ENCODE measurements around the gene PFKL. TPM values are rescaled to one million over a fixed set of nuclear protein-coding genes. Genes with fewer than 3 reads are reported as not detected.

Gene PFKL
- total RNA-seq, 1 donor from 2014 or later = 129 TPM

DNA sequence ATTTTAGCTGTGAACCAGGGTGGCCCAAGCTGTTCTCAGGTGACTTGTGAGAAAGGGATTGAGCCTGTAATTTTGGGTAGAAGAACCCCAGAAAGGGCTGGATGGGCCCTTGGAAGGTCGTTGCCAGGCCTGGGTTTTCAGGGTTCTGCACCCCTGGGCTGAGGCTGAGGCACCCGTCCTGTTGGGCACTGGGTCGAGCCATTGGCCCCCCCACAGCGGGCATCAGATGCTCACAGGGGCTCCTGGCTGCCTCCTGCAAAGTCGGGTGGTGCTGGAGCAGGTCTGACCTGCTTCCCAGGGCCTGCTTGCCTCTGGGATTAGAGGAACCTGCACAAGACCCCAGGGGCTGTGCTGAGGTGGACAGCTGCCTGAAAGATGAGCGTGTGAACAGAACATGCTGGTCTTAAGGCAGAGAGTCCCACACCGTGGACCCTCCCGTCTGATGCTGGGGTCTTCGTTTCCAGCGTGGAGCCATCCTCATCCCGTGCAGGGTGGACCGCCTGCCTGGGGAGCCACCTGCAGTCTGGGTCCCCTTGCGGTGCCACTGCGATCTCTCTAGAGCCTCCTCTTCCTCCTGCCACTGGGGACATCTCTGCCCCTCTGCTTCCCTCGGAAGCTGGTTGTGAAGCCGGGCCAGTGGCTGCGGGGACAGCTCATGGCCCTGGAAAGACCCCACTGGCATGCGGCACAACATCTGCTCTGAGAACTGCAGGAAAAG lies 51.8 kb downstream of the PFKL start:
- Mint-ChIP-seq H3K27me3 (ENCODE audit: low read depth) (peaks cover 20% of the 10 kb centered on the region), H3K27ac (ENCODE audit: unreplicated experiment) (no peak overlapping the region), H3K4me3 (ENCODE audit: unreplicated experiment) (no peak overlapping the region), H3K4me1 (ENCODE audit: low read depth) (no peaks in the 10 kb centered on the region), H3K9me3 (ENCODE audit: low read depth) (no peaks in the 10 kb centered on the region), H3K36me3 (ENCODE audit: low read depth) (no peaks in the 10 kb centered on the region)
- DNase-seq (ENCODE audit: low spot score) = peak; percentile 91
- TF ChIP-seq, protein P1, sequence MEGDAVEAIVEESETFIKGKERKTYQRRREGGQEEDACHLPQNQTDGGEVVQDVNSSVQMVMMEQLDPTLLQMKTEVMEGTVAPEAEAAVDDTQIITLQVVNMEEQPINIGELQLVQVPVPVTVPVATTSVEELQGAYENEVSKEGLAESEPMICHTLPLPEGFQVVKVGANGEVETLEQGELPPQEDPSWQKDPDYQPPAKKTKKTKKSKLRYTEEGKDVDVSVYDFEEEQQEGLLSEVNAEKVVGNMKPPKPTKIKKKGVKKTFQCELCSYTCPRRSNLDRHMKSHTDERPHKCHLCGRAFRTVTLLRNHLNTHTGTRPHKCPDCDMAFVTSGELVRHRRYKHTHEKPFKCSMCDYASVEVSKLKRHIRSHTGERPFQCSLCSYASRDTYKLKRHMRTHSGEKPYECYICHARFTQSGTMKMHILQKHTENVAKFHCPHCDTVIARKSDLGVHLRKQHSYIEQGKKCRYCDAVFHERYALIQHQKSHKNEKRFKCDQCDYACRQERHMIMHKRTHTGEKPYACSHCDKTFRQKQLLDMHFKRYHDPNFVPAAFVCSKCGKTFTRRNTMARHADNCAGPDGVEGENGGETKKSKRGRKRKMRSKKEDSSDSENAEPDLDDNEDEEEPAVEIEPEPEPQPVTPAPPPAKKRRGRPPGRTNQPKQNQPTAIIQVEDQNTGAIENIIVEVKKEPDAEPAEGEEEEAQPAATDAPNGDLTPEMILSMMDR (IDR thresholded peaks at IDR 0.05) = no peak

DNA sequence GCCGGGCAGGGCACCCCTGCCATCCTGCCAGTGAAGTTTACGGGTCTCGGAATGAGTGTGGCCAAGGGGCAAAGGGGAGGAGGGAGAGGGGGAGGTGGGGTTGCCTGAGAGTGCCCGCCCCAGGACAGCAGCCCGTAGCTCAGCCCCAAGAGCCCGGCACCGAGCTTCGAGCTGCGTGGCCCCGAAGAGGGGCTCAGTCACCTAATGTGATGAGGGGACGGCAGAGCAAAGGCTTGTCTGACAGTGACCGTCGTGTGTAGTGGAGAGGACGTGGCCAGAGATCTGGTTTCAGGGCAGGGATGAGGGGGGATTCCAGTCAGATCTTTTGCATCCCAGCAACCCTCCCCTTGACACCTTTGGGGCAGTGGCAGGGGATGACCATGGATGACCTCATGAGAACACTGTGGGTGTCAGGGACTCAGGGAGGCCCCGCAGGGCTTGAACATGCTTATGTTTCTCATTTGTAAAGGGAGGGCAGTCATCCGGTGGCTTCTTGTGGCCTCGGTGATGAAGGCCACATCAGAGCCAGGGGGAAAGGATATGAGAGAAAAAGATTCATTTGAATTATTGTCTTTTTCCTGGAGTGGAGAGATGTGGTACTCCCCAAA lies 52.5 kb downstream of the PFKL start:
- TF ChIP-seq, protein P1 (IDR thresholded peaks at IDR 0.05) = no peak
- no peak overlapping the region for H3K27ac Mint-ChIP-seq (ENCODE audit: unreplicated experiment)
- no peak for DNase-seq (ENCODE audit: low spot score)
- no peak overlapping the region for H3K4me3 Mint-ChIP-seq (ENCODE audit: unreplicated experiment)
- no peaks in the 10 kb centered on the region for H3K9me3 Mint-ChIP-seq (ENCODE audit: low read depth)
- peaks cover 20% of the 10 kb centered on the region for H3K27me3 Mint-ChIP-seq (ENCODE audit: low read depth)
- no peaks in the 10 kb centered on the region for H3K4me1 Mint-ChIP-seq (ENCODE audit: low read depth)
- H3K36me3 Mint-ChIP-seq (ENCODE audit: low read depth) = no peaks in the 10 kb centered on the region

DNA sequence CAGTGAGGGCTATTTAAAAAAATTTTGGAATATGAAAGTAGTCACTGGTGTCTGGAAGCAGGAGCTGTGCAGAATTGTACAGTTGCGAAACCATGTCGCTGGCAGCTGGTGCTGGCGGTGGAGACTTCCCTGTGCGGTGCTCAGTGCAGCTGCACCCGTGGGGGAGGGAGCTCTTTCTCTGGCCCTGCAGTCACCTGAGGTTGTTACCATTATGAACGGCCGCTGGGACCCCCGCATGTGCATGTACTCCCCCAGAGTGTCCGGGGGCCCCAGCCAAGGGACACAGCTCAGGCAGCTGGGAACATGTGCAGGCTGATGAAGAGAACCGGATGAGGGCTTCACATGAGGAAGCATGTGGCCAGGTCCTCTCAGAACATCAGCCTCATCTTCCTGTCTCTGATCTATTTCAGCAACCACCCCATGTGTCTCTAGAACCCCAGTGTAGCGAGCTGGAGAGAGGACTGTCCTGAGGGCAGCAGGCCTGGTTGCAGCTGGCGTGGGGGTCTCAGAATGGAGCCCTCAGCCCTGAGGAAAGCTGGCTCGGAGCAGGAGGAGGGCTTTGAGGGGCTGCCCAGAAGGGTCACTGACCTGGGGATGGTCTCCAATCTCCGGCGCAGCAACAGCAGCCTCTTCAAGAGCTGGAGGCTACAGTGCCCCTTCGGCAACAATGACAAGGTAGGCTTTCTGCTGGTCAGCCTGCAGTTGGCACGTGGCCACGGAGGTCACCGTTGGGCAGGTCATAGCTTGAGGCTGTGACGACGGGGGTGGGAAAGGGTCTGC lies 53.5 kb downstream of the PFKL start, which contains the start of gene TRPM2:
Gene TRPM2 (plus strand): TSS at position 431 of the 780 bp plus-strand sequence. CDS start 80 bp downstream, at position 511.
- H3K27me3 Mint-ChIP-seq (ENCODE audit: low read depth) = peaks cover 21% of the 10 kb centered on the region

DNA sequence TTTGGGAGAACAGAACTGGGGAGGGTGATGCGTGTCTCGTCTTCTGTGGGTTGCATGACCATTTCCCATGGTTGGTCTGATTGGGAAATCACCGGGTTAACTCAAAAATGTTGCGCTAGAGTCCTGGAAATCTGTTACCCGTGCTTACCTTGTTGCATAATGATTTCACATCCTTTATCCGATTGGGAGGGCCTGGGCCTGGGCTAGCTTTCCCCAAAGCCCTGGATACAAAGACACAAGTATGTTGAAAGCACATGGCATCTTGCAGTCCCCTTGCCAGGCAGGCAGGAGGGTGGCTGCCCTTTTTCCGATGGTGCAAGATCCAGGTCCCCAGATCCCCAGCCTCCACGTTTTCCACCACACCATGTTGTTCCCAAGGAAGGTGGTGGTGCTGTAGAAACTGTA lies 54.1 kb downstream of the PFKL start:
- no peak for DNase-seq (ENCODE audit: low spot score)
- Mint-ChIP-seq H3K27me3 (ENCODE audit: low read depth) (peaks cover 22% of the 10 kb centered on the region), H3K4me3 (ENCODE audit: unreplicated experiment) (no peak overlapping the region), H3K36me3 (ENCODE audit: low read depth) (no peaks in the 10 kb centered on the region), H3K4me1 (ENCODE audit: low read depth) (no peaks in the 10 kb centered on the region), H3K9me3 (ENCODE audit: low read depth) (no peaks in the 10 kb centered on the region), H3K27ac (ENCODE audit: unreplicated experiment) (no peak overlapping the region)
- TF ChIP-seq, protein P1 (IDR thresholded peaks at IDR 0.05) = no peak

More for the DNA sequence above, 53.5 kb downstream of the PFKL start, which contains the start of gene TRPM2:
- TF ChIP-seq, protein P1 (IDR thresholded peaks at IDR 0.05) = no peak
- Mint-ChIP-seq H3K27ac (ENCODE audit: unreplicated experiment) (no peak within 1 kb of the TSS), H3K4me3 (ENCODE audit: unreplicated experiment) (no peak within 1 kb of the TSS), H3K4me1 (ENCODE audit: low read depth) (no peaks in the 10 kb centered on the region), H3K9me3 (ENCODE audit: low read depth) (no peaks in the 10 kb centered on the region), H3K36me3 (ENCODE audit: low read depth) (no peaks in the 10 kb centered on the region)
- no peak for DNase-seq (ENCODE audit: low spot score)
